DND-41 (cell line): ENCODE measurements around the gene ABLIM2.

Experiments used
- ATAC-seq: fragments of 200-7000 bp; cut with Tn5 transposase; 3 replicates; pipeline ENCODE4 v1.9.1; 2021; ENCODE audit warnings: low read depth; ENCODE audit not compliant: insufficient read depth
- DNase-seq: peaks from one replicate; pipeline ENCODE4 v3.0.0-alpha.2; 2020
- H2AFZ ChIP-seq: 2 replicates; pipeline ENCODE4 v1.6.0; 2012; ENCODE audit warnings: low read depth, low read length
- H3K27ac ChIP-seq: 2 replicates; pipeline ENCODE4 v1.5.1; 2012; ENCODE audit warnings: low read length, inconsistent platforms
- H3K27me3 ChIP-seq: fragments of 200-600 bp; sonication (generic); 2 replicates; pipeline ENCODE4 v1.6.0; 2012; ENCODE audit warnings: low read length, mild to moderate bottlenecking, inconsistent platforms; ENCODE audit not compliant: insufficient read depth, poor library complexity
- H3K36me3 ChIP-seq: 2 replicates; pipeline ENCODE4 v1.5.1; 2012; ENCODE audit warnings: low read length, inconsistent platforms; ENCODE audit not compliant: insufficient read depth
- H3K4me1 ChIP-seq: 2 replicates; pipeline ENCODE4 v1.5.1; 2012; ENCODE audit warnings: mild to moderate bottlenecking, low read length; ENCODE audit not compliant: insufficient read depth
- H3K4me2 ChIP-seq: 2 replicates; pipeline ENCODE4 v1.6.0; 2012; ENCODE audit warnings: mild to moderate bottlenecking, moderate library complexity, low read length, inconsistent platforms; ENCODE audit not compliant: insufficient read depth
- H3K4me3 ChIP-seq, 2 experiments: fragments of 200-600 bp in 1 of 2; shearing (Covaris generic) in 1 of 2; 2 replicates each; pipeline ENCODE4 v1.5.1; 2012 to 2016; ENCODE audit warnings: inconsistent platforms in 2 of 2, low read length in 2 of 2, mild to moderate bottlenecking in 2 of 2, low read depth in 1 of 2, moderate library complexity in 1 of 2
- H3K79me2 ChIP-seq: 2 replicates; pipeline ENCODE4 v1.6.0; 2012; ENCODE audit warnings: low read length, inconsistent platforms; ENCODE audit not compliant: insufficient read depth
- H3K9ac ChIP-seq: 2 replicates; pipeline ENCODE4 v1.6.0; 2012; ENCODE audit warnings: low read depth, mild to moderate bottlenecking, inconsistent platforms, low read length, moderate library complexity
- H3K9me3 ChIP-seq: 2 replicates; pipeline ENCODE4 v1.5.1; 2012; ENCODE audit warnings: low read length, moderate library complexity, mild to moderate bottlenecking, inconsistent platforms; ENCODE audit not compliant: insufficient read depth, severe bottlenecking
- H4K20me1 ChIP-seq: 2 replicates; pipeline ENCODE4 v1.6.0; 2012; ENCODE audit warnings: low read length; ENCODE audit not compliant: insufficient read depth
- EZH2 ChIP-seq: IDR thresholded peaks from 3 replicates; pipeline ENCODE4 v1.6.1; 2012; ENCODE audit warnings: borderline replicate concordance, low read depth, mild to moderate bottlenecking, moderate library complexity, low read length, inconsistent platforms; ENCODE audit not compliant: severe bottlenecking
- TF ChIP-seq, protein P1 (sequence below): IDR thresholded peaks from 2 replicates; pipeline ENCODE4 v1.5.1; 2012; ENCODE audit warnings: borderline replicate concordance, low read length, moderate library complexity, mild to moderate bottlenecking; ENCODE audit not compliant: poor library complexity, severe bottlenecking; ENCODE audit errors: extremely low read depth

Gene ABLIM2

DNA sequence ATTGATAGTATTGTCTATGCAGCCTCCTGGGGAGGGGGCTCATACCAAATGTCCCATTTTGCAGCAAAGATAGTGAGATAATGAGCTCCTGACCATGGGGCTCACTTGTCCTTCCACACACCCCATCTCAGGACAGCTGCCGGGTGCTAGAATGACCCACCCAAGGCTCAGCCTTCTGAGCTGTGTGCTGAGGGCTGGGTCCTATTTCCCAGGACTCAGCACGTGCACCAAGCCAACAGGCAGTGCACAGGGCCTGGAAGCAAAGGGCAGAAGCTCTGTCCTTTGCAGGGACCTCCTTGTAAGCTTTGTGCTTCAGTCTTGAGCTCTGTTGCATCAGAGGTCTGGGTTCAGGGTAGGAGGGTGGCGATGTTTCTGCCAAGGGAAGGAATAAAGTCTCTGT lies 11.2 kb upstream of the ABLIM2 start:
- H3K4me3 ChIP-seq = no peak overlapping the region
- H3K4me2 ChIP-seq = no peak overlapping the region
- no peak overlapping the region for H3K9ac ChIP-seq
- no peak for DNase-seq
- H2AFZ ChIP-seq = no peak overlapping the region
- no peaks in the 10 kb centered on the region for H4K20me1 ChIP-seq
- H3K27me3 ChIP-seq = no peaks in the 10 kb centered on the region
- H3K4me1 ChIP-seq = no peaks in the 10 kb centered on the region
- TF ChIP-seq EZH2 = no peak
- TF ChIP-seq, protein P1, sequence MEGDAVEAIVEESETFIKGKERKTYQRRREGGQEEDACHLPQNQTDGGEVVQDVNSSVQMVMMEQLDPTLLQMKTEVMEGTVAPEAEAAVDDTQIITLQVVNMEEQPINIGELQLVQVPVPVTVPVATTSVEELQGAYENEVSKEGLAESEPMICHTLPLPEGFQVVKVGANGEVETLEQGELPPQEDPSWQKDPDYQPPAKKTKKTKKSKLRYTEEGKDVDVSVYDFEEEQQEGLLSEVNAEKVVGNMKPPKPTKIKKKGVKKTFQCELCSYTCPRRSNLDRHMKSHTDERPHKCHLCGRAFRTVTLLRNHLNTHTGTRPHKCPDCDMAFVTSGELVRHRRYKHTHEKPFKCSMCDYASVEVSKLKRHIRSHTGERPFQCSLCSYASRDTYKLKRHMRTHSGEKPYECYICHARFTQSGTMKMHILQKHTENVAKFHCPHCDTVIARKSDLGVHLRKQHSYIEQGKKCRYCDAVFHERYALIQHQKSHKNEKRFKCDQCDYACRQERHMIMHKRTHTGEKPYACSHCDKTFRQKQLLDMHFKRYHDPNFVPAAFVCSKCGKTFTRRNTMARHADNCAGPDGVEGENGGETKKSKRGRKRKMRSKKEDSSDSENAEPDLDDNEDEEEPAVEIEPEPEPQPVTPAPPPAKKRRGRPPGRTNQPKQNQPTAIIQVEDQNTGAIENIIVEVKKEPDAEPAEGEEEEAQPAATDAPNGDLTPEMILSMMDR = no peak
- no peaks in the 10 kb centered on the region for H3K79me2 ChIP-seq
- H3K27ac ChIP-seq = no peak overlapping the region
- H3K9me3 ChIP-seq = peaks cover 7% of the 10 kb centered on the region
- no peaks in the 10 kb centered on the region for H3K36me3 ChIP-seq
- ATAC-seq = no peak

DNA sequence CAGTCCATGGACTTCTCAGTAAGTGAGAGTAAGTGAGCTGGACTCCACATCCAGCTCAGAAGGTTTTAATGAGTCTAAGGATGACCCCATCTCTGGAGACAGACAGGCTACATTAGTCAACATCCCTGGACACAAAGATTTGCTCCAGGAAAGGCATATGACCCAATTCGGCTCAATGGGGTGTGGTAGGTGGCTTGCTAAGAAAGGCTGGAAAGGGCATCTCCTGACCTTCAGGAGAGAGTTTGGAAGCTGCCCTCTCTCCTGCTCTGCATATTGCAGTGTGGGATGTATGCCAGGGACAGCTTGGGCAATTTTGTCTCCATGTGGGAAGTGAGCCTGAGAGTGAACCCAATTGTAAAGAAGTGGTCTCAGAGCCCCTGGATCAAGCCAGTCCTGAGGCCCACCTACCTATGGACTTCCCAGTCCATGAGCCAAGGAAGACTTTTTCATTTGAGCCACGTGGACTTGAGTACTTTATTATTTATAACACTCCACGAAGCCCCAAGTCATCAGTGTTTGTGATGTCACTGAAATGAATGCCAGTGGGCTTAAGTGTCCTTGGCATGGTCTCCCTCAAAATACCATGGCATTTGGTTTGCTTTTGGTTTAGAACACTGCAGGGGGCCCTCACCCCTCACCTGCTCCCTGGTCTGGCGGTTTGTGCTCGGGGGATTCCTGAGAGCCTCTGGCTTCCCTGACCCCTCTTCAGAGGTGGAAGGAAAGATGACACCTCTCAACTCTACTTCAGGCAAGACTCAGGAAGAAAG lies 10.4 kb upstream of the ABLIM2 start:
- Histone ChIP-seq H3K36me3 (no peaks in the 10 kb centered on the region), H3K27me3 (no peaks in the 10 kb centered on the region), H2AFZ (no peak overlapping the region), H3K79me2 (no peaks in the 10 kb centered on the region), H3K9ac (no peak overlapping the region), H3K27ac (no peak overlapping the region), H4K20me1 (no peaks in the 10 kb centered on the region), H3K4me3 (no peak overlapping the region), H3K4me1 (no peaks in the 10 kb centered on the region), H3K9me3 (peaks cover 7% of the 10 kb centered on the region), H3K4me2 (no peak overlapping the region)
- DNase-seq = no peak
- no peak for ATAC-seq
- TF ChIP-seq EZH2 = no peak
- TF ChIP-seq, protein P1 = no peak

DNA sequence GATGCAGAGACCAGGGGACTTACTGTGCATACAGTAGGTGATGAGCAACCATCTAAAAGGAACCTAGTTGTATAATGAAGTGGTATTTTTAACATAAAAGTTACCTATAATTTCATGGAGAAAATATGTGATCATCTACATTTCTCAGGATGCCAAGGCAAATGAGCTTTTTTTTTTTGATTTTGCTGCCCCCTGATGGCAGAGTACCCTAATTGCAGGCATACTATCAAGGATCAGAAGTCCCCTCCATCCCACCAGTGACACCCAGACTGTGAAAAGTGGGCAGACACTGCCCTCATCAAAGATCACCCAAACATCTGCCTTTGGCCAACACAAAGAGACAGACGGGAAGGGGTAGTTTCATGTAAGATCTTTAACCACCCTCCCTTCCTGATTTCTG lies 9.6 kb upstream of the ABLIM2 start:
- TF ChIP-seq, protein P1 = peak; percentile 50
- TF ChIP-seq EZH2 = no peak
- Histone ChIP-seq H3K27me3 (no peaks in the 10 kb centered on the region), H3K79me2 (no peaks in the 10 kb centered on the region), H3K4me3 (no peak overlapping the region), H3K4me2 (no peak overlapping the region), H2AFZ (no peak overlapping the region), H3K4me1 (no peaks in the 10 kb centered on the region), H4K20me1 (no peaks in the 10 kb centered on the region), H3K9ac (no peak overlapping the region), H3K27ac (no peak overlapping the region), H3K36me3 (no peaks in the 10 kb centered on the region), H3K9me3 (peaks cover 7% of the 10 kb centered on the region)
- ATAC-seq (no peak), DNase-seq (no peak)

DNA sequence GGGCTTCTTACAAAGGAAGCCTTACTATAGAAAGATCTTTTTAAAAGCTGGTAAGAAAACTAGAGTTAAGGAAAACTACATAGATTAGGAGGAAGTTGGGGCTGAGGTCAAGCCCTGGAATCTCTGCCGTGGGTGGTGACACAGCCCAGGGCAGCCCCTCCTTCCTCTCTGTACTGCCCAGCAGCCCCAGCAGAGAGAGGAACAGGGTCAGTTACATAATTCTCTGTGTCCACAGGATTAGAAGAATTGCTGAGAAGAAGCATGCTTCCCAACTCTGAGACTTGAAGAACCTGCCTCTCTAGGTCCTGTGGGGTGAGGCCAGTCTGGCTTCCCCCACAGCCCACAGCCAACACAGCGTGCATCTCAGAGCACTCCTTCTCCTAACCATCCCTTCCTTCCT lies 9.2 kb upstream of the ABLIM2 start:
- no peak overlapping the region for H3K27ac ChIP-seq
- no peak overlapping the region for H3K4me3 ChIP-seq
- no peaks in the 10 kb centered on the region for H4K20me1 ChIP-seq
- H3K36me3 ChIP-seq = no peaks in the 10 kb centered on the region
- no peaks in the 10 kb centered on the region for H3K27me3 ChIP-seq
- H3K79me2 ChIP-seq = no peaks in the 10 kb centered on the region
- H2AFZ ChIP-seq = no peak overlapping the region
- H3K4me2 ChIP-seq = no peak overlapping the region
- no peak for TF ChIP-seq EZH2
- no peak for DNase-seq
- H3K9ac ChIP-seq = no peak overlapping the region
- H3K9me3 ChIP-seq = peaks cover 7% of the 10 kb centered on the region
- no peak for ATAC-seq
- no peaks in the 10 kb centered on the region for H3K4me1 ChIP-seq
